C4-2B (cell line): ENCODE results near the gene KLHDC3.

Experiments used
- H3K27ac ChIP-seq: fragments of 450-650 bp; 2 replicates; pipeline ENCODE4 v1.5.1; 2017
- ZFX ChIP-seq: fragments of 450-650 bp; IDR thresholded peaks from 2 replicates; pipeline ENCODE4 v1.6.1; 2017
- TF ChIP-seq, protein P1 (sequence below): fragments of 450-650 bp; conservative IDR thresholded peaks from 2 replicates; pipeline ENCODE4 v1.5.1; 2017; ENCODE audit warnings: mild to moderate bottlenecking

The KLHDC3 gene

DNA sequence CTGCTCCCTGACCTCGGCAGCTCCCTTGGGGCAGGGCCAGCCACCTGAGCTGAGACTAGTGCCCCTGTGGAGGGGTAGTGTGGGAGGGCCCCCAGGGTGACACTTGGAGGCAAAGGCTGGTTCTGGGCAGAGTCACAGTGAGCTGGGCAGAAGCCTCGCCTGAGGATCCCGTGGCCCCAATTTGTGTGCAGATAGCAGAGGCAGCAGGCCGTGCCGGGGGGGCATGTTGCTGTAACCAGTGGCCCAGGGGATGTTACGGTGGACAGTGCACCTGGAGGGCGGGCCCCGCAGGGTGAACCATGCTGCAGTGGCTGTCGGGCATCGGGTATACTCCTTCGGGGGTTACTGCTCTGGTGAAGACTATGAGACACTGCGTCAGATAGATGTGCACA, 2.9 kb downstream of the KLHDC3 start:
- TF ChIP-seq, protein P1, sequence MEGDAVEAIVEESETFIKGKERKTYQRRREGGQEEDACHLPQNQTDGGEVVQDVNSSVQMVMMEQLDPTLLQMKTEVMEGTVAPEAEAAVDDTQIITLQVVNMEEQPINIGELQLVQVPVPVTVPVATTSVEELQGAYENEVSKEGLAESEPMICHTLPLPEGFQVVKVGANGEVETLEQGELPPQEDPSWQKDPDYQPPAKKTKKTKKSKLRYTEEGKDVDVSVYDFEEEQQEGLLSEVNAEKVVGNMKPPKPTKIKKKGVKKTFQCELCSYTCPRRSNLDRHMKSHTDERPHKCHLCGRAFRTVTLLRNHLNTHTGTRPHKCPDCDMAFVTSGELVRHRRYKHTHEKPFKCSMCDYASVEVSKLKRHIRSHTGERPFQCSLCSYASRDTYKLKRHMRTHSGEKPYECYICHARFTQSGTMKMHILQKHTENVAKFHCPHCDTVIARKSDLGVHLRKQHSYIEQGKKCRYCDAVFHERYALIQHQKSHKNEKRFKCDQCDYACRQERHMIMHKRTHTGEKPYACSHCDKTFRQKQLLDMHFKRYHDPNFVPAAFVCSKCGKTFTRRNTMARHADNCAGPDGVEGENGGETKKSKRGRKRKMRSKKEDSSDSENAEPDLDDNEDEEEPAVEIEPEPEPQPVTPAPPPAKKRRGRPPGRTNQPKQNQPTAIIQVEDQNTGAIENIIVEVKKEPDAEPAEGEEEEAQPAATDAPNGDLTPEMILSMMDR: no peak
- TF ChIP-seq ZFX: no peak
- H3K27ac ChIP-seq: no peak overlapping the region

DNA sequence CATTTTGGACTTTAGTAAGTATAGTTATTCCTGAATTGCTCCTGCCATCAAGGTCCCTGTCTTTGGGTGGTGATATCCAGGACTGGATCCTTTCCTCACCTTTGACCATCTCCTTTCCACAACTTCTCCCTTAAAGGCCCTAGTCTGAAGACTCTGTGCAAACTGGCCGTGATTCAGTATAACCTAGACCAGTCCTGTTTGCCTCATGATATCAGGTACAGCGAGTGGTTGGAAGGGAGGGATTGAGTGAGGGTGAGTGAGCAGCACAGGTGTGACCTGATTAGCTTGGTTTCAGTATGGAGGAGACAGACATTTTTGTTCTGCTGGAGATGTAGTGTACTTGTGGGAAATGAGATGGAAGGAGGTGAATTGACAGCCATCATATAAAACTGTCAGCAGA, 5.1 kb downstream of the KLHDC3 start:
- no peak overlapping the region for H3K27ac ChIP-seq
- TF ChIP-seq, protein P1: no peak
- no peak for TF ChIP-seq ZFX

DNA sequence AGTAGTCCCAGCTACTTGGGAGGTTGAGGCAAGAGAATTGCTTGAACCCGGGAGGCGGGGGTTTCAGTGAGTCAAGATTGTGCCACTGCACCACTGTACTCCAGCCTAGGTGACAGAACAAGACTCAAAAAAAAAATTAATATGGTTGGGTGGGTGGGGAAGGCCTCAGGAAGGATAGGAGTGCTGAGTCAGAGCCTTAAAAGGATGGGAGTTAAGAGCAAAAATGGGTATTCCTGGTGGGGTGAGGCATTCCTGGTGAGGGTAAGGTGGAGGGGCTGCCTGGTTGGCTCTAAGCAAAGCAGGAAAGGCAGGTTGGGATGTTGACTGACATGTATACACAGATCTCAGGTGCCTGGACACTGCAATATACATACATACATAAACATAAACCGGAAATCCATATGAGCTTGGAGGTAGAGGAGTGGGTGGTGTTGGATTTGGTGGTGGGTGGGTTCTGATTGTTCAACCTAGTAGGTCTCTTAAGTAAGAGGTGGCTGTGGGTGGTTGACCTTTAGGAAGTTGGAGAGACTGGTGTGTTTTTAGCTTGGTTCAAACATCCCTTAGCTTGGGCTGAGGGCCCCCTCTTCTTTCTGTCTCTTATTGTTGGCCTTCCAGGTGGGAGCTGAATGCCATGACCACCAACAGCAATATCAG, 6.1 kb downstream of the KLHDC3 start:
- H3K27ac ChIP-seq: peak overlapping the region; percentile 95; the same call in 1 of the 2 replicates
- TF ChIP-seq ZFX: no peak

DNA sequence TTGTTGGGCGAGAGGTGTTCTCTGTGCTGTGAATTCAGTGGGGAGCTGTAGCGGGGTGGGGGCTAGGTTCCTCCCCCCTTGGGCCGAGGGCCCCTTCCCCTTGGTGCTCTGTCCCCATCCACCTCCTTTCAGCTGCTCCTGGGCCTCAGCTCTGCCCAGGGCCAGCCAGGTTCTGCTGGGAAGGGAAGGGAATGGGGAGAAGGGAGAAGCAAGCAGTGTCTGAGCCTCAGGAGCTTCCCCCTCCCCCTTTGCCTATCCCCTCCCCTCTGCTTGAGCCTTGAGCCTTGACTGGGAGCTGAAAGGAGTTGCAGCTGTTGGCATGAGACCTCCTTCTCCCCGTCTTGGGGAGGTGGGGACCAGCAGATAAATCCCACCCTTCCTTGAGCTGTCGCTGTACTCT, 6.8 kb downstream of the KLHDC3 start:
- peak overlapping the region; percentile 95 for H3K27ac ChIP-seq
- TF ChIP-seq, protein P1: no peak
- no peak for TF ChIP-seq ZFX

- TF ChIP-seq, protein P1: no peak
- TF ChIP-seq ZFX: peak; percentile 67; the same call in 1 of the 2 replicates
- H3K27ac ChIP-seq: peak within 1 kb of the TSS; percentile 95
Measured at GRCh38 chr6:43021270-43022047, 7.4 kb downstream of the KLHDC3 start, which contains the start of gene RRP36. RRP36 (plus strand) TSS chr6:43021623; CDS start chr6:43021655, 32 bp downstream.

GRCh38 chr6:43024436-43024835, 10.4 kb downstream of the KLHDC3 start:
- H3K27ac ChIP-seq: no peak overlapping the region
- TF ChIP-seq, protein P1: no peak
- TF ChIP-seq ZFX: no peak

GRCh38 chr6:43026365-43026764, 12.3 kb downstream of the KLHDC3 start:
- TF ChIP-seq ZFX: no peak
- TF ChIP-seq, protein P1: no peak
- no peak overlapping the region for H3K27ac ChIP-seq
